ENCODE data around the gene FAM162A. TPM values are rescaled to one million over a fixed set of nuclear protein-coding genes. Genes with fewer than 3 reads are reported as not detected.

Gene FAM162A
- total RNA-seq, 1 donor: 16.7 TPM

DNA sequence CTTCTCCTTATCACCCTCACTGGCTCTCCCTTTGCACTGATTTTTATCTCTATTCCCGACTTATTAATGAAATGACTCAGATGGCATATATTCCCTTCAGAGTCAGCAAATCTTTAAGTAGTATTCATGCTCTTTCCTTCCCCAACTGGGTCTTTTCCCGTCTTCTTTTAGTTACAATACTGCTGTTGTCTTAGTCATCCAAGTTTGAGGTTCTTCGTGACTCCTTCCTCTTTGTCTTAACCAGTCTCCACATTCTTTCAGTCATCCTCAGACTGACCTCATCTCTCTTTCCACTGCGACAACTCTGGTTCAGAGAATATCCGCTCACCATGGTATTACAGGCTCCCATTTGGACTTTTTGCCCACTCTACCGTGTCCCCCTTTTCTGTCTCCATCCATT is 19.5 kb downstream of the FAM162A start:
- no peak for TF ChIP-seq CTCF (IDR thresholded peaks at IDR 0.05; ENCODE audit: insufficient read depth, low read length)
- H3K4me3 ChIP-seq (ENCODE audit: low read depth, low read length): no peak overlapping the region
- peak; percentile 12 for DNase-seq (ENCODE audit: low read depth)

DNA sequence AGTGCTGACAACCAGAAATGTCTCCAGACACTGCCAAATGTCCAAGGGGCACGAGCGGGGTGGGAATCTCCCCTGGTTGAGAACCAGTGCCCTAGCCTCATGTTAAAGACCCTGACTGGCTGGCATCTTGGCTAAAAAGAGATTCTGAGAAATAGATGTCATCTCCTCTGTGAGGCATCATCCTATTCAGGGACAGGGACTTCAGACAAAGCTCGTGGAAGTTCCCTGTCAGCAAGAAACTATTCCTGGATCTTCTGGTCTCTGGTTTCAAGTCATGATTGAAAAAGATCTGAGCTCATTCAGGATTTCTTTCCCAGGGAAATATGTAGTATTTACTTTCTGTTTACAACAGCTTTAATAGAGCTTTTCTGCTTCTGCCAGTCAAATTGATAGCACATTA is 21.0 kb downstream of the FAM162A start:
- TF ChIP-seq CTCF (IDR thresholded peaks at IDR 0.05; ENCODE audit: insufficient read depth, low read length): no peak
- DNase-seq (ENCODE audit: low read depth): no peak
- H3K4me3 ChIP-seq (ENCODE audit: low read depth, low read length): no peak overlapping the region

DNA sequence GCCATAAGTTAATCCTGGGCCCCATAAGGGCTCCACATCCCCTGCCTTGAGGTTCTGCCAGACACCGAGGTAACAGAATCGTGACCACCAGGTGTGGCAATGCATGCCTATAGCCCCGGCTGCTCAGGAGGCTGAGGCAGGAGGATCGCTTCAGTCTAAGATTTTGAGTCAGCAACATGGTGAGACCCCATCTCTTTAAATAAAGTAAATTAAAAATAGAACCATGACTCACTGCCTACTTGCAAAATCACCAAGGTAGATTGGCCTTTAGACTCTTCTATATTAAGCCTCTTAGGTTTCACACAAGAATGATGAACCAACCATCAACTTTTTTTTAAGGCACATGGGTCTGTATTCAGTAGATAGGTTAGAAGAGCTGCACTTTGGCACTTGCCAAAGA is 22.2 kb downstream of the FAM162A start:
- no peak overlapping the region for H3K4me3 ChIP-seq (ENCODE audit: low read depth, low read length)
- TF ChIP-seq CTCF (IDR thresholded peaks at IDR 0.05; ENCODE audit: insufficient read depth, low read length): no peak
- no peak for DNase-seq (ENCODE audit: low read depth)

DNA sequence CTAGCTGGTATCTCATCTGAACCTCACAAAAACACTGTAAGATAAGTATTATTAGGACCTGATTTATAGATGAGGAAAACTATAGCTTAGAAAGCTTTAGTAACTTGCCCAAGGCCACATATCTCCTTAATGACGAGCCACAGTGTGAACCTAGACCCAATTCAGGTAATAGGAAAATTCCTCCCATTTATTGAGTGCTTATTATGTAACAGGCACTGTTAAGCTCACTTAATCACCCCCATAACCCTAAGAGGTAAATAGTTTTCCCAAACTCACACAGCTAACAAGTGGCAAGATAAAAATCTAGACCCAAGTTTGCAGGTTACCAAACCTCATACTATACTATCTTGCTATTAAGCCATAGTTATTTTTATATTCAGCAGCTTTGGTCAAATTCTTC is 24.0 kb downstream of the FAM162A start:
- DNase-seq (ENCODE audit: low read depth): no peak
- no peak overlapping the region for H3K4me3 ChIP-seq (ENCODE audit: low read depth, low read length)
- TF ChIP-seq CTCF (IDR thresholded peaks at IDR 0.05; ENCODE audit: insufficient read depth, low read length): no peak

GRCh38 chr3:122409446-122409845 is 25.5 kb downstream of the FAM162A start:
- DNase-seq (ENCODE audit: low read depth): no peak
- H3K4me3 ChIP-seq (ENCODE audit: low read depth, low read length): no peak overlapping the region
- TF ChIP-seq CTCF (IDR thresholded peaks at IDR 0.05; ENCODE audit: insufficient read depth, low read length): no peak

GRCh38 chr3:122410111-122410510 is 26.1 kb downstream of the FAM162A start:
- no peak for DNase-seq (ENCODE audit: low read depth)
- H3K4me3 ChIP-seq (ENCODE audit: low read depth, low read length): no peak overlapping the region
- TF ChIP-seq CTCF (IDR thresholded peaks at IDR 0.05; ENCODE audit: insufficient read depth, low read length): no peak

GRCh38 chr3:122410639-122411038 is 26.7 kb downstream of the FAM162A start:
- TF ChIP-seq CTCF (IDR thresholded peaks at IDR 0.05; ENCODE audit: insufficient read depth, low read length): no peak
- no peak overlapping the region for H3K4me3 ChIP-seq (ENCODE audit: low read depth, low read length)
- DNase-seq (ENCODE audit: low read depth): no peak

Measured in fibroblast of the aortic adventitia (primary cell).